ENCODE measurements around the gene EYS. TPM values are rescaled to one million over a fixed set of nuclear protein-coding genes. Genes with fewer than 3 reads are reported as not detected.

The EYS gene
- total and polyA plus RNA-seq, 2 of the 8 experiments (the other 6 are each of a cell fraction or from before 2014, with no cell fraction given) = 0.05 to 0.13 TPM

GRCh38 chr6:65531533-65531932 is 175.5 kb downstream of the EYS start (continued):
- TF ChIP-seq CREB1 (IDR thresholded peaks at IDR 0.05) (no peak), CHD2 (IDR thresholded peaks at IDR 0.05; ENCODE audit: low read length) (no peak), HDAC2 (IDR thresholded peaks at IDR 0.05; ENCODE audit: borderline replicate concordance in 1 of 2, low read depth in 2 of 2, low read length in 2 of 2) (no peak)

Measured in H1 (cell line).